Adrenal gland (tissue), 12 donors: ENCODE data around the gene IMPA2. TPM values are rescaled to one million over a fixed set of nuclear protein-coding genes. Genes with fewer than 3 reads are reported as not detected.

Experiments used
- DNase-seq, 7 donors: peaks; one replicate each; pipeline ENCODE4 v3.0.0-alpha.2; 2019 to 2020
- H3K27ac ChIP-seq, 5 donors: fragments of 200-600 bp; sonication (generic) in 4 of 5; 1 replicate in 3 of 5; 2 replicates in 2 of 5; pipeline versions ENCODE4 v1.5.1 to v1.8.0; 2016 to 2020; ENCODE audit warnings: mild to moderate bottlenecking in 1 of 5
- H3K27me3 ChIP-seq: fragments of 200-600 bp; 2 replicates; pipeline ENCODE4 v1.8.0; 2021
- H3K36me3 ChIP-seq, 2 donors: fragments of 200-600 bp; replicated peaks in 1 of 2; 1 replicate in 1 of 2; 2 replicates in 1 of 2; pipeline versions ENCODE4 v1.5.1 to v1.8.0; 2018 to 2022
- H3K4me1 ChIP-seq, 2 donors: fragments of 200-600 bp; replicated peaks in 1 of 2; 1 replicate in 1 of 2; 2 replicates in 1 of 2; pipeline versions ENCODE4 v1.5.1 to v1.8.0; 2018 to 2021
- H3K4me3 ChIP-seq, 4 donors: fragments of 200-600 bp; sonication (generic) in 3 of 4; one replicate each; pipeline ENCODE4 v1.5.1; 2016 to 2018
- H3K9me3 ChIP-seq, 3 donors: fragments of 200-600 bp; sonication (generic) in 1 of 3; replicated peaks in 1 of 3; 1 replicate in 2 of 3; 2 replicates in 1 of 3; pipeline versions ENCODE4 v1.5.1 to v1.8.0; 2016 to 2021
- CTCF ChIP-seq, 6 experiments: fragments of 450-650 bp in 4 of 6; fragments of 200-600 bp in 2 of 6; sonication (generic) in 1 of 6; IDR thresholded peaks; 1 replicate in 5 of 6; 2 replicates in 1 of 6; pipeline versions ENCODE4 v1.5.1 to v1.8.0; 2016 to 2021; ENCODE audit warnings: antibody characterized with exemption in 6 of 6, mild to moderate bottlenecking in 2 of 6, moderate library complexity in 1 of 6
- POLR2A ChIP-seq, 2 donors: fragments of 450-650 bp; IDR thresholded peaks; one replicate each; pipeline ENCODE4 v1.6.1; 2017; ENCODE audit warnings: antibody characterized with exemption in 2 of 2, mild to moderate bottlenecking in 2 of 2, moderate library complexity in 1 of 2
- WGBS, 4 donors: extraction: QIAGEN DNeasy Blood & Tissue Kit in 2 of 4; methylation state at CpG; one replicate each; pipeline versions ENCODE4 v1.1.5 to v1.1.7; 2013 to 2017; 5-methylcytosine and 5-hydroxymethylcytosine counted together
- intact Hi-C, 2 donors: fragments of 100-400 bp; cut with DNase I; formaldehyde crosslinking; loops; one replicate each; pipeline versions ENCODE4 v1.14.1 to v1.15.0; 2022 to 2023
- polyA plus RNA-seq, 3 donors: library from polyadenylated mRNA; stranded (reverse); fragments of 200-250 nt in 2 of 3; fragments of 350-450 nt in 1 of 3; fragmentation: Illumina TruSeq in 1 of 3; extraction: RNeasy Lipid Tissue Mini Kit (QIAGEN cat#74804) in 1 of 3; gene quantifications; one replicate each; pipeline ENCODE4 v1.2.3, GENCODE V29; 2013 to 2014
- total RNA-seq, 9 donors: library from RNA; depleted of rRNA in 4 of 9; stranded (reverse); fragments of >200 nt in 4 of 9; fragments of 120-200 nt in 1 of 9; fragmentation: NEBNext Ultra II Directional in 1 of 9; extraction: Animal tissue kit (Norgen Biotek cat#: 25700) in 1 of 9; gene quantifications; one replicate each; pipeline versions ENCODE4 v1.1.0 to v1.2.4, GENCODE V29; 2013 to 2023
- donor health status: healthy with polysubstance abuse.
- donor health status: Bipolar disorder and iron deficiency.
- donor health status: DM: yes; HTN: yes; CAD: no.
- donor health status: DM: no; HTN: no; CAD: no.
- donor health status: DM: no; HTN: no; CAD: no.
- donor health status: DM: yes; HTN: yes; CAD: no.

Gene IMPA2
- total and polyA plus RNA-seq, 12 donors = 7.9 to 41.3 (median 20.4) TPM

GRCh38 chr18:12060182-12060870 is 79.0 kb downstream of the IMPA2 start:
- no peaks in the 10 kb centered on the region for H3K4me1 ChIP-seq
- intact Hi-C loops = no loop called here

GRCh38 chr18:12061685-12062084 is 80.4 kb downstream of the IMPA2 start:
- intact Hi-C loops = no loop called here
- Histone ChIP-seq H3K4me3 (no peak overlapping the region), H3K27me3 (no peaks in the 10 kb centered on the region), H3K36me3 (no peaks in the 10 kb centered on the region), H3K27ac (no peak overlapping the region), H3K4me1 (no peaks in the 10 kb centered on the region), H3K9me3 (no peaks in the 10 kb centered on the region)
- no peak for DNase-seq
- 79 to 95% (median 83%) methylated on average over 11 to 14 of the region's 14 CpGs for WGBS, 4 donors
- TF ChIP-seq POLR2A (IDR thresholded peaks at IDR 0.05) = no peak
- no peak for TF ChIP-seq CTCF (IDR thresholded peaks at IDR 0.05)

More at GRCh38 chr18:12060182-12060870, 79.0 kb downstream of the IMPA2 start:
- Histone ChIP-seq H3K36me3 (no peaks in the 10 kb centered on the region), H3K9me3 (no peaks in the 10 kb centered on the region), H3K4me3 (no peak overlapping the region), H3K27ac (no peak overlapping the region), H3K27me3 (no peaks in the 10 kb centered on the region)
- no peak for DNase-seq
- TF ChIP-seq CTCF (IDR thresholded peaks at IDR 0.05) (no peak), POLR2A (IDR thresholded peaks at IDR 0.05) (no peak)
- WGBS, 4 donors = 71 to 78% (median 76%) methylated on average over 14 to 20 of the region's 20 CpGs

- H3K4me3 ChIP-seq = no peak overlapping the region
- 46 to 67% (median 50%) methylated on average over 2 to 4 of the region's 4 CpGs for WGBS, 4 donors
- no peaks in the 10 kb centered on the region for H3K36me3 ChIP-seq
- no peaks in the 10 kb centered on the region for H3K27me3 ChIP-seq
- no peak for DNase-seq
- no peaks in the 10 kb centered on the region for H3K4me1 ChIP-seq
- H3K27ac ChIP-seq = no peak overlapping the region
- intact Hi-C loops = no loop called here
- TF ChIP-seq CTCF (IDR thresholded peaks at IDR 0.05) = no peak
- TF ChIP-seq POLR2A (IDR thresholded peaks at IDR 0.05) = no peak
- no peaks in the 10 kb centered on the region for H3K9me3 ChIP-seq
Observed at GRCh38 chr18:12062974-12063373, 81.7 kb downstream of the IMPA2 start.

- Histone ChIP-seq H3K4me1 (no peaks in the 10 kb centered on the region), H3K9me3 (no peaks in the 10 kb centered on the region), H3K27me3 (no peaks in the 10 kb centered on the region), H3K27ac (no peak overlapping the region), H3K36me3 (no peaks in the 10 kb centered on the region), H3K4me3 (no peak overlapping the region)
- 79 to 94% (median 86%) methylated on average over 3 to 7 of the region's 7 CpGs for WGBS, 4 donors
- DNase-seq = no peak
- intact Hi-C loops = no loop called here
- no peak for TF ChIP-seq CTCF (IDR thresholded peaks at IDR 0.05)
- no peak for TF ChIP-seq POLR2A (IDR thresholded peaks at IDR 0.05)
Observed at GRCh38 chr18:12064086-12064763, 82.9 kb downstream of the IMPA2 start.
